ENCODE results near the gene SLC26A6. TPM values are rescaled to one million over a fixed set of nuclear protein-coding genes. Genes with fewer than 3 reads are reported as not detected.

SLC26A6 gene
- total RNA-seq, 6 experiments from 2014 or later = 6.6 to 9.9 (median 8.6) TPM

- no peak overlapping the region for H3K27ac ChIP-seq
- 71% methylated on average over 4 of the region's 6 CpGs for WGBS (ENCODE audit: insufficient coverage, low coverage, low lambda C conversion rate, missing lambda C conversion rate)
Measured at GRCh38 chr3:48623851-48624547, 11.3 kb downstream of the SLC26A6 start.

GRCh38 chr3:48621461-48621869 is 13.8 kb downstream of the SLC26A6 start, which contains the start of gene TMEM89:
TSS of gene TMEM89 (minus strand) at chr3:48621769. CDS start at chr3:48621756, 13 bp downstream.
- intact Hi-C loops (cut with DNase I) = no loop called here
- ATAC-seq = no peak
- Histone ChIP-seq H3K27me3 (no peaks in the 10 kb centered on the region), H3K27ac (no peak within 1 kb of the TSS), H3K4me3 (no peak within 1 kb of the TSS), H3K4me1 (no peaks in the 10 kb centered on the region), H3K9me3 (peaks cover 0 to 6% (median 3%) of the 10 kb centered on the region in 4 donors), H3K36me3 (no peaks in the 10 kb centered on the region)
- 100% methylated on average over 4 of the region's 19 CpGs for WGBS (ENCODE audit: insufficient coverage, low coverage, low lambda C conversion rate, missing lambda C conversion rate)
- no peak for DNase-seq
- TF ChIP-seq, protein P1, sequence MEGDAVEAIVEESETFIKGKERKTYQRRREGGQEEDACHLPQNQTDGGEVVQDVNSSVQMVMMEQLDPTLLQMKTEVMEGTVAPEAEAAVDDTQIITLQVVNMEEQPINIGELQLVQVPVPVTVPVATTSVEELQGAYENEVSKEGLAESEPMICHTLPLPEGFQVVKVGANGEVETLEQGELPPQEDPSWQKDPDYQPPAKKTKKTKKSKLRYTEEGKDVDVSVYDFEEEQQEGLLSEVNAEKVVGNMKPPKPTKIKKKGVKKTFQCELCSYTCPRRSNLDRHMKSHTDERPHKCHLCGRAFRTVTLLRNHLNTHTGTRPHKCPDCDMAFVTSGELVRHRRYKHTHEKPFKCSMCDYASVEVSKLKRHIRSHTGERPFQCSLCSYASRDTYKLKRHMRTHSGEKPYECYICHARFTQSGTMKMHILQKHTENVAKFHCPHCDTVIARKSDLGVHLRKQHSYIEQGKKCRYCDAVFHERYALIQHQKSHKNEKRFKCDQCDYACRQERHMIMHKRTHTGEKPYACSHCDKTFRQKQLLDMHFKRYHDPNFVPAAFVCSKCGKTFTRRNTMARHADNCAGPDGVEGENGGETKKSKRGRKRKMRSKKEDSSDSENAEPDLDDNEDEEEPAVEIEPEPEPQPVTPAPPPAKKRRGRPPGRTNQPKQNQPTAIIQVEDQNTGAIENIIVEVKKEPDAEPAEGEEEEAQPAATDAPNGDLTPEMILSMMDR (IDR thresholded peaks at IDR 0.05) = no peak
- TF ChIP-seq POLR2A (IDR thresholded peaks at IDR 0.05) = no peak

More at GRCh38 chr3:48623851-48624547, 11.3 kb downstream of the SLC26A6 start:
- DNase-seq (no peak), ATAC-seq (no peak)
- Histone ChIP-seq H3K4me1 (no peaks in the 10 kb centered on the region), H3K9me3 (no peaks in the 10 kb centered on the region), H3K36me3 (no peaks in the 10 kb centered on the region), H3K27me3 (no peaks in the 10 kb centered on the region), H3K4me3 (no peak overlapping the region)
- no peak for TF ChIP-seq POLR2A (IDR thresholded peaks at IDR 0.05)
- TF ChIP-seq, protein P1 (IDR thresholded peaks at IDR 0.05) = no peak
- intact Hi-C loops (cut with DNase I) = no loop called here

- Histone ChIP-seq H3K4me1 (no peaks in the 10 kb centered on the region), H3K27ac (no peak overlapping the region), H3K27me3 (no peaks in the 10 kb centered on the region), H3K4me3 (no peak overlapping the region), H3K9me3 (peaks cover 0 to 11% (median 3%) of the 10 kb centered on the region in 4 donors), H3K36me3 (no peaks in the 10 kb centered on the region)
- TF ChIP-seq POLR2A (IDR thresholded peaks at IDR 0.05) = no peak
- TF ChIP-seq, protein P1 (IDR thresholded peaks at IDR 0.05) = no peak
- DNase-seq (no peak), ATAC-seq (no peak)
- 66% methylated on average over 4 of the region's 7 CpGs for WGBS (ENCODE audit: insufficient coverage, low coverage, low lambda C conversion rate, missing lambda C conversion rate)
- intact Hi-C loops (cut with DNase I) = no loop called here
Measured at GRCh38 chr3:48619541-48620524, 15.4 kb downstream of the SLC26A6 start.

- H3K27ac ChIP-seq = no peak overlapping the region
- no peaks in the 10 kb centered on the region for H3K4me1 ChIP-seq
- DNase-seq (no peak), ATAC-seq (no peak)
- no peaks in the 10 kb centered on the region for H3K27me3 ChIP-seq
- peaks cover 0 to 11% (median 3%) of the 10 kb centered on the region in 4 donors for H3K9me3 ChIP-seq
- intact Hi-C loops (cut with DNase I) = no loop called here
- H3K4me3 ChIP-seq = no peak overlapping the region
- H3K36me3 ChIP-seq = no peaks in the 10 kb centered on the region
- TF ChIP-seq POLR2A (IDR thresholded peaks at IDR 0.05) = no peak
- TF ChIP-seq, protein P1 (IDR thresholded peaks at IDR 0.05) = no peak
- WGBS (ENCODE audit: insufficient coverage, low coverage, low lambda C conversion rate, missing lambda C conversion rate) = 92% methylated on average over 4 of the region's 4 CpGs
Measured at GRCh38 chr3:48617559-48617958, 17.7 kb downstream of the SLC26A6 start.
